Fibroblast of lung (primary cell): ENCODE data around the gene KIAA1191. TPM values are rescaled to one million over a fixed set of nuclear protein-coding genes. Genes with fewer than 3 reads are reported as not detected.

Source experiments
- DNase-seq, 2 donors: peaks; one replicate each; pipeline versions ENCODE4 v3.0.0 to v3.0.0-alpha.2; 2010; ENCODE audit warnings: low read depth in 2 of 2
- H2AFZ ChIP-seq: 2 replicates; pipeline ENCODE4 v1.5.1; 2012; ENCODE audit warnings: low read length, control low read depth, inconsistent platforms
- H3K27ac ChIP-seq: 2 replicates; pipeline ENCODE4 v1.5.1; 2011; ENCODE audit warnings: low read length, control low read depth; ENCODE audit not compliant: insufficient read depth
- H3K27me3 ChIP-seq: 2 replicates; pipeline ENCODE4 v1.5.1; 2011; ENCODE audit warnings: mild to moderate bottlenecking, low read length; ENCODE audit not compliant: control insufficient read depth, insufficient read depth
- H3K36me3 ChIP-seq: 2 replicates; pipeline ENCODE4 v1.5.1; 2011; ENCODE audit warnings: low read length; ENCODE audit not compliant: control insufficient read depth, insufficient read depth
- H3K4me1 ChIP-seq: 2 replicates; pipeline ENCODE4 v1.5.1; 2011; ENCODE audit warnings: low read length; ENCODE audit not compliant: control insufficient read depth, insufficient read depth; ENCODE audit errors: extremely low read depth
- H3K4me2 ChIP-seq: 2 replicates; pipeline ENCODE4 v1.5.1; 2011; ENCODE audit warnings: low read length, control low read depth; ENCODE audit not compliant: insufficient read depth; ENCODE audit errors: extremely low read depth
- H3K4me3 ChIP-seq, 4 experiments: fragments of 200-600 bp in 1 of 4; sonication (generic) in 1 of 4; replicated peaks in 1 of 4; 2 replicates each; pipeline ENCODE4 v1.5.1; 2011 to 2016; ENCODE audit warnings: low read length in 4 of 4, low read depth in 3 of 4, mild to moderate bottlenecking in 3 of 4, control low read depth in 2 of 4, inconsistent platforms in 1 of 4, mixed read lengths in 1 of 4; ENCODE audit not compliant: insufficient read depth in 1 of 4; ENCODE audit errors: control extremely low read depth in 1 of 4
- H3K79me2 ChIP-seq: 2 replicates; pipeline ENCODE4 v1.5.1; 2012; ENCODE audit warnings: mild to moderate bottlenecking, low read length, inconsistent platforms; ENCODE audit not compliant: control insufficient read depth, insufficient read depth
- H3K9ac ChIP-seq: 2 replicates; pipeline ENCODE4 v1.5.1; 2011; ENCODE audit warnings: mild to moderate bottlenecking, low read length, control low read depth; ENCODE audit not compliant: insufficient read depth
- H3K9me3 ChIP-seq: 2 replicates; pipeline ENCODE4 v1.5.1; 2012; ENCODE audit warnings: low read depth, low read length; ENCODE audit not compliant: control insufficient read depth, insufficient read depth
- H4K20me1 ChIP-seq: 2 replicates; pipeline ENCODE4 v1.5.1; 2011; ENCODE audit warnings: low read length; ENCODE audit not compliant: control insufficient read depth, insufficient read depth; ENCODE audit errors: extremely low read depth
- CTCF ChIP-seq, 2 donors: IDR thresholded peaks in 1 of 2; conservative IDR thresholded peaks in 1 of 2; 1 replicate in 1 of 2; 2 replicates in 1 of 2; pipeline ENCODE4 v1.5.1; 2011 to 2012; ENCODE audit warnings: low read length in 2 of 2, control low read depth in 1 of 2, inconsistent platforms in 1 of 2, low read depth in 1 of 2, mild to moderate bottlenecking in 1 of 2
- EZH2 ChIP-seq: IDR thresholded peaks from 2 replicates; pipeline ENCODE4 v1.5.1; 2012; ENCODE audit warnings: low read length, control low read depth, mild to moderate bottlenecking; ENCODE audit errors: missing control alignments
- polyA plus RNA-seq, 2 donors: library from polyadenylated mRNA; depleted of rRNA in 1 of 2; stranded (reverse) in 1 of 2; unstranded in 1 of 2; fragments of >200 nt; gene quantifications; 2 replicates each; pipeline ENCODE4 v1.2.1, GENCODE V29; 2011 to 2012; ENCODE audit warnings: missing spikeins in 1 of 2
- total RNA-seq: library from RNA; depleted of rRNA; stranded (reverse); fragments of >200 nt; gene quantifications from 2 replicates; pipeline ENCODE4 v1.2.1, GENCODE V29; 2014

KIAA1191 gene
- total and polyA plus RNA-seq, 2 donors (not counting 1 experiment from before 2014, with no cell fraction given), result 89.5 to 101 TPM

- Histone ChIP-seq H3K9ac (peak overlapping the region; percentile 84), H4K20me1 (no peaks in the 10 kb centered on the region), H3K27me3 (no peaks in the 10 kb centered on the region), H2AFZ (peak overlapping the region; percentile 85), H3K4me1 (peaks cover 4% of the 10 kb centered on the region), H3K4me3 (peak overlapping the region; percentile 88 to 99 (median 90)), H3K36me3 (peaks cover 5% of the 10 kb centered on the region), H3K4me2 (peak overlapping the region; percentile 71), H3K79me2 (peaks cover 37% of the 10 kb centered on the region), H3K27ac (peak overlapping the region; percentile 62), H3K9me3 (no peaks in the 10 kb centered on the region)
- TF ChIP-seq CTCF (conservative IDR thresholded peaks at IDR 0.05 in 1 of 2, IDR thresholded peaks at IDR 0.05 in 1 of 2; ENCODE audit: low read depth in 1 of 2, low read length in 2 of 2) (no peak), EZH2 (no peak)
- DNase-seq, result peak in 1 of 2 donors; percentile 7
Observed at GRCh38 chr5:176360894-176361436, 599 bp downstream of the KIAA1191 start.

- H2AFZ ChIP-seq, result no peak overlapping the region
- peaks cover 45% of the 10 kb centered on the region for H3K79me2 ChIP-seq
- H3K4me1 ChIP-seq, result peaks cover 2% of the 10 kb centered on the region
- H3K27ac ChIP-seq, result no peak overlapping the region
- no peak overlapping the region for H3K9ac ChIP-seq
- H3K27me3 ChIP-seq, result no peaks in the 10 kb centered on the region
- no peaks in the 10 kb centered on the region for H4K20me1 ChIP-seq
- peaks cover 5% of the 10 kb centered on the region for H3K36me3 ChIP-seq
- peak overlapping the region in 2 of 4 experiments; percentile 40 to 41 for H3K4me3 ChIP-seq
- TF ChIP-seq EZH2, result no peak
- TF ChIP-seq CTCF (conservative IDR thresholded peaks at IDR 0.05 in 1 of 2, IDR thresholded peaks at IDR 0.05 in 1 of 2; ENCODE audit: low read depth in 1 of 2, low read length in 2 of 2), result no peak
- no peaks in the 10 kb centered on the region for H3K9me3 ChIP-seq
- H3K4me2 ChIP-seq, result no peak overlapping the region
- DNase-seq, result peak; percentile 15 to 62
Observed at GRCh38 chr5:176359658-176360057, 1.9 kb downstream of the KIAA1191 start.

GRCh38 chr5:176356179-176356566, 5.4 kb downstream of the KIAA1191 start:
- Histone ChIP-seq H3K27ac (no peak overlapping the region), H3K9ac (no peak overlapping the region), H3K27me3 (no peaks in the 10 kb centered on the region), H3K36me3 (peaks cover 8% of the 10 kb centered on the region), H3K4me2 (no peak overlapping the region), H3K4me1 (peaks cover 2% of the 10 kb centered on the region), H3K79me2 (peaks cover 47% of the 10 kb centered on the region), H2AFZ (no peak overlapping the region), H4K20me1 (no peaks in the 10 kb centered on the region), H3K4me3 (no peak overlapping the region), H3K9me3 (no peaks in the 10 kb centered on the region)
- DNase-seq, result no peak
- TF ChIP-seq CTCF (conservative IDR thresholded peaks at IDR 0.05 in 1 of 2, IDR thresholded peaks at IDR 0.05 in 1 of 2; ENCODE audit: low read depth in 1 of 2, low read length in 2 of 2), result no peak
